LNCaP clone FGC (cell line): ENCODE data around the gene GBE1.

Experiments
- DNase-seq: peaks from one replicate; pipeline ENCODE4 v3.0.0-alpha.2; 2011; ENCODE audit warnings: low read depth
- H3K4me3 ChIP-seq: 2 replicates; pipeline ENCODE4 v1.5.1; 2011; ENCODE audit warnings: mild to moderate bottlenecking, low read depth, low read length, control low read depth
- TF ChIP-seq, protein P1 (sequence below): IDR thresholded peaks from 2 replicates; pipeline ENCODE4 v1.5.1; 2012; ENCODE audit warnings: mild to moderate bottlenecking; ENCODE audit not compliant: control insufficient read depth, insufficient read depth; ENCODE audit errors: extremely low read depth

GBE1 gene

GRCh38 chr3:81459733-81460132, 301.7 kb downstream of the GBE1 start:
- TF ChIP-seq, protein P1, sequence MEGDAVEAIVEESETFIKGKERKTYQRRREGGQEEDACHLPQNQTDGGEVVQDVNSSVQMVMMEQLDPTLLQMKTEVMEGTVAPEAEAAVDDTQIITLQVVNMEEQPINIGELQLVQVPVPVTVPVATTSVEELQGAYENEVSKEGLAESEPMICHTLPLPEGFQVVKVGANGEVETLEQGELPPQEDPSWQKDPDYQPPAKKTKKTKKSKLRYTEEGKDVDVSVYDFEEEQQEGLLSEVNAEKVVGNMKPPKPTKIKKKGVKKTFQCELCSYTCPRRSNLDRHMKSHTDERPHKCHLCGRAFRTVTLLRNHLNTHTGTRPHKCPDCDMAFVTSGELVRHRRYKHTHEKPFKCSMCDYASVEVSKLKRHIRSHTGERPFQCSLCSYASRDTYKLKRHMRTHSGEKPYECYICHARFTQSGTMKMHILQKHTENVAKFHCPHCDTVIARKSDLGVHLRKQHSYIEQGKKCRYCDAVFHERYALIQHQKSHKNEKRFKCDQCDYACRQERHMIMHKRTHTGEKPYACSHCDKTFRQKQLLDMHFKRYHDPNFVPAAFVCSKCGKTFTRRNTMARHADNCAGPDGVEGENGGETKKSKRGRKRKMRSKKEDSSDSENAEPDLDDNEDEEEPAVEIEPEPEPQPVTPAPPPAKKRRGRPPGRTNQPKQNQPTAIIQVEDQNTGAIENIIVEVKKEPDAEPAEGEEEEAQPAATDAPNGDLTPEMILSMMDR, result no peak
- H3K4me3 ChIP-seq, result no peak overlapping the region
- DNase-seq, result no peak

GRCh38 chr3:81452418-81452817, 309.0 kb downstream of the GBE1 start:
- TF ChIP-seq, protein P1, result no peak
- H3K4me3 ChIP-seq, result no peak overlapping the region
- no peak for DNase-seq

DNA sequence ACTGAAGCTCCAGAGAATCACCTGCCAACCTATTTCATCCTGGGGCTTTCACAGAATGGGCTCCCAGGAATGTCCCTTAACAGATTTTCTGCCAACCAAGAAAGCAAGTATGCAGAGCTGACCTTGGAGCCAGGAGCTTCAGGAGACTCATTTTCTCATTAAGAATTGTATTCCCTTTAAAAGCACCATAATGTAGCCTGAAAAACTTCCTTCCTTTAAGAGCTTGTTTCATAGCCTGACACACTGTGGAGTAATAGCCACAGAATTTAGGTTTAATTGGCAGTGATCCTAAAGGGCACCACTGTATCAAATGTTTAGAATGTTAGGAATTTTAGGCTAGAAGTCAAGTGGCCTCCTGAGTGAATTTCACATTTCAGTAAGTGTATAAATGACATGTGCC, 309.8 kb downstream of the GBE1 start:
- no peak overlapping the region for H3K4me3 ChIP-seq
- TF ChIP-seq, protein P1, result no peak
- DNase-seq, result no peak

DNA sequence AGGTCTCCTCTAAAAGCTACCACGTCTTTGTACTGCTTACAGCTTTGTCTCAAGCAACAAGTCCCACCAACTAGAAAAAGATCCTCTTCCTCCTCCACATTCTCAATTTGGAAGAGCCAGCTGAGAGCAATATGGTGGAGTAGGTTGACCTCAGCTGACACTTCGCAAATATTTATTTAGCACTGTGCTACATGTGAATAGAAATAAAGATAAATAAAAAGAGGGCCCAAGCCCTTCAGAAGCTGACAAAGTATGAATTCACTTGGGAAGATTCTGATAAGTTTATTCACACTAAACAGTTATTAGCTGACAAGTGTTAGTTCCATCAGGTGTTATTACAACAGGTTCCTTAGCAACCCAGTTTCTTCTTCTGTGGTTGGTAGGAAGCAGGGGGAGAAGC, 310.3 kb downstream of the GBE1 start:
- DNase-seq, result no peak
- TF ChIP-seq, protein P1, result no peak
- no peak overlapping the region for H3K4me3 ChIP-seq

- TF ChIP-seq, protein P1, result no peak
- no peak overlapping the region for H3K4me3 ChIP-seq
- DNase-seq, result no peak
These were observed 314.6 kb downstream of the GBE1 start for GRCh38 chr3:81446806-81447205.

- no peak overlapping the region for H3K4me3 ChIP-seq
- TF ChIP-seq, protein P1, result no peak
These were observed 315.7 kb downstream of the GBE1 start for GRCh38 chr3:81445712-81446111.

DNA sequence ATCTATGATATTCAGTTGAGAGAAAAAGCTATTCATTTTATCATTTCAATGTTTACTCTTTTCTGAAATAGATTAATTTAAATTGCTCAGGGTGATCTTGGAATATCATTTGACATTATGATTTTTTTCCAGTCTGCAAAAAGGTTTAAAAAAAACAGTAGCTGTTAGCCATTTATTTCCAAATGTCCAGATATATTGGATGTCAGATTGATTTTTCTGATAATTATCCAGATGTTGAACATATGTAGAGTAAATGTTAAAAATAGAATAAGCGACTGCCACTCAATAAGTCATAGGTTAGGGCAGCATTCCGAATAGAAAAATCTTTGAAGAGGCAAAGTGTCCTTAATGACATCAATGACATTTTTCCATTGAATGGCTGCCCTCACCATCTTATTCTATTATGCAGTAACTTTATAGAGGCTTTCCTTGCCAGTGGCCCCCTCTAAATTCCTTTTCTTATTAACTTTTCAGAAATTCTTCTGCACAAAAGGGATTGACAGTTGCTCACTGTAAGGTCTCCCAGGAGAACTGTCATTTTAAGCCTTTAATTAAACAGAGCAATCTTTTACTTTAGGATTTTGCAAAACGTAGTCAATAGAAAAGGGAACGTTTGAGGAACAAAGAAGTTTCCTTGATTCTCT, 316.5 kb downstream of the GBE1 start:
- no peak overlapping the region for H3K4me3 ChIP-seq
- TF ChIP-seq, protein P1, result no peak
- DNase-seq, result no peak

More at GRCh38 chr3:81445712-81446111, 315.7 kb downstream of the GBE1 start:
- no peak for DNase-seq
